Astrocyte of the cerebellum (primary cell): ENCODE data around the gene GET3.

Experiments used
- DNase-seq: peaks from one replicate; pipeline ENCODE4 v3.0.0-alpha.2; 2011; ENCODE audit warnings: low read depth
- H3K4me3 ChIP-seq: 2 replicates; pipeline ENCODE4 v1.5.1; 2011; ENCODE audit warnings: mild to moderate bottlenecking, low read depth, low read length, moderate library complexity
- in situ Hi-C: cut with HindIII; loops from 2 replicates; pipeline ENCODE4 v1.10.0; 2017; ENCODE audit warnings: low sequenced_read_pairs
- TF ChIP-seq, protein P1 (sequence below): IDR thresholded peaks from 2 replicates; pipeline ENCODE4 v1.5.1; 2012; ENCODE audit warnings: low read length, low read depth, moderate library complexity, mild to moderate bottlenecking; ENCODE audit errors: missing control alignments

The GET3 gene

DNA sequence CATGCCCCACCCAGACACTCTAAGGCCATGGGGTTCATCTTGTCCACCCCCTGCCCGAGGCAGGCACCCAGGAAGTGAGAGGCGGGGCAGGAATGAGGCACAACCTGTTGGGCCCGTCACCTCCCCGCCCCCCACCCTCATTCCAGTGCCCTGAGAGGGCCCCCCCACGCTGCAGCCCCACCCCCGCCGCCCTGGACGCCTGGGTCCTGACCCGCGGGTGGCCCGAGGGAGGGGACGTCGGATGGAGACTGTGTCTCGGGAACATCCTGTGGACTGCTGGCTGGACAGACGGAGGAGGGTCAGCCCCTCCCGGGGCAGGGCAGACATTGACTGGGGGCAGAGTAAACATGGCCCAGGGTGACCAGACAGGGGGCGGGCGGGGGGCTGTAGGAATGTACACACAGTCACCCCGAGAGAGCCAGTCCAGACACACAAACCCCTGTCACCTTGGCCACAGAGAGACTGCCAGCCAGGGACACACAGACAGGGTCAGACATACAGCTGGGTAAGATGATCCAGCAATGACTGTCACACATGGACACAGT lies 46.6 kb downstream of the GET3 start:
- TF ChIP-seq, protein P1, sequence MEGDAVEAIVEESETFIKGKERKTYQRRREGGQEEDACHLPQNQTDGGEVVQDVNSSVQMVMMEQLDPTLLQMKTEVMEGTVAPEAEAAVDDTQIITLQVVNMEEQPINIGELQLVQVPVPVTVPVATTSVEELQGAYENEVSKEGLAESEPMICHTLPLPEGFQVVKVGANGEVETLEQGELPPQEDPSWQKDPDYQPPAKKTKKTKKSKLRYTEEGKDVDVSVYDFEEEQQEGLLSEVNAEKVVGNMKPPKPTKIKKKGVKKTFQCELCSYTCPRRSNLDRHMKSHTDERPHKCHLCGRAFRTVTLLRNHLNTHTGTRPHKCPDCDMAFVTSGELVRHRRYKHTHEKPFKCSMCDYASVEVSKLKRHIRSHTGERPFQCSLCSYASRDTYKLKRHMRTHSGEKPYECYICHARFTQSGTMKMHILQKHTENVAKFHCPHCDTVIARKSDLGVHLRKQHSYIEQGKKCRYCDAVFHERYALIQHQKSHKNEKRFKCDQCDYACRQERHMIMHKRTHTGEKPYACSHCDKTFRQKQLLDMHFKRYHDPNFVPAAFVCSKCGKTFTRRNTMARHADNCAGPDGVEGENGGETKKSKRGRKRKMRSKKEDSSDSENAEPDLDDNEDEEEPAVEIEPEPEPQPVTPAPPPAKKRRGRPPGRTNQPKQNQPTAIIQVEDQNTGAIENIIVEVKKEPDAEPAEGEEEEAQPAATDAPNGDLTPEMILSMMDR: no peak
- no peak for DNase-seq
- no peak overlapping the region for H3K4me3 ChIP-seq
- in situ Hi-C loops: no loop called here

DNA sequence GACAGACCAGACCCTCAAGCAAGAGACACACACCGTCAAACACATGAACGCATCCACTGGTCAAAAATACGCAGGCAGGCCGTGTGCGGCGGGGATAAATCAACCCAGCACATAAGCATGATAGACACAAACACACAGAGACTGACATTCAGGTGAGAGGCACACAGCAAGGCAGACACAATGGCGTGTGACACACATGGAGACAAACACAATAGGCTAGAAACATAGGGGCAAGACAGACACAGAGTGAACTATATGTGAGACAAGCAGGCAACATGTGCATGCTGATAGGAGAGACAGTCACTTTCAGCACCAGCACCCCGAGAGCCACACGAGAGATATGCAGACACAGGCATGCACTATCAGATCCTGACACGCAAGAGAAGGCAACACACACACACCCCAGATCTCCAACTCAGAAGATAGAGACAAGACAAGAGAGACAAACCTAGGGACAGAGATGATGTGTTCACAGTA lies 47.1 kb downstream of the GET3 start:
- H3K4me3 ChIP-seq: no peak overlapping the region
- in situ Hi-C loops: no loop called here
- DNase-seq: no peak
- TF ChIP-seq, protein P1: no peak

DNA sequence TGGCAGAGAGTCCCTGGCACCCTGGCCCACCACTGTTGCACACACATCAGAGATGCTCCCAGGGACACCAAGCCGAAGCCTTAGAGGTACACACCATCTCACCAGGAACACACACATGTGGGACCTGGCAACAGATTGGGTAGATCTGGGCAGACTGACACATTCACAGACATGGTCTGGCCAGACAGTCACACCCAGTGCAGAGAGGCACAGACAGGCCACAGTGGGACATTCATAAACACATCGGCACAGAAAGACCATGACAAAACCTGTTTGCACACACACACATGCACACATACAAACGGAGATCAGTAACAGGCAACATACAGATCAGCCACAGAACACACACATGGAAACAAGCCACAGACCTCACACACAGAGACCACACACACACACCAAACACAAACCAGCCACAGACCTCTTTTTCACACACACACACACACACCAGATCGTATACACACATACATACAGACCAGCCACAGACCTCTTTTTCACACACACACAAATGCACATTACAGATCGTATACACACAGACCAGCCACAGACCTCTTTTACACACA lies 47.7 kb downstream of the GET3 start:
- TF ChIP-seq, protein P1: no peak
- no peak overlapping the region for H3K4me3 ChIP-seq
- in situ Hi-C loops: no loop called here
- no peak for DNase-seq

DNA sequence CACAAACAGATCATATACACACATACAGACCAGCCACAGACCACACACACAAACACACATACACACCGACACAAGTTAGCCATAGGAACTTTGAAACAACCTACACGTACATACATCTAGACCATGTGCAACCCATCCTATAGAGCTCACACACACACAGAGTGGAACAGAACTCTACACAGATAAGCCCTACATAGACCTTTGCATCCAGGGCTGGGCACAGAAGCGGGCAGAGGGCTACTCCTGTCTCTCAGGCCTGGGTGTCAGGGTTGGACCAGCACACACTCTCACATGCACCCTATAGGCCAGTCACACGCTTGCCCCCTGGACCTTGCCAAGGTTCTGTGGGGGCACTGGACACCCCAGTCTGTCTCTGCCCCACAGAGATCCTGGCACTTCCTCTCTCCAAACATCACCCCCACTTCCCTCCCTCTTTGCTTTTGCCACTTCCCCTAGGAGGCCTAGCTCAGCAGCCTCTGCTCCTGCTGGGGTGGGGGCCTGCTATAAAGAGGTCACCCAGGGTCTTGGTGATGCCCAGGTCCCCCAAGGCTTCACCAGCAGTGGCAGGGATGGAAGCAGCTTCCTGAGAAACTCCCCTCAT lies 48.2 kb downstream of the GET3 start:
- TF ChIP-seq, protein P1: no peak
- in situ Hi-C loops: no loop called here
- DNase-seq: no peak
- H3K4me3 ChIP-seq: no peak overlapping the region

DNA sequence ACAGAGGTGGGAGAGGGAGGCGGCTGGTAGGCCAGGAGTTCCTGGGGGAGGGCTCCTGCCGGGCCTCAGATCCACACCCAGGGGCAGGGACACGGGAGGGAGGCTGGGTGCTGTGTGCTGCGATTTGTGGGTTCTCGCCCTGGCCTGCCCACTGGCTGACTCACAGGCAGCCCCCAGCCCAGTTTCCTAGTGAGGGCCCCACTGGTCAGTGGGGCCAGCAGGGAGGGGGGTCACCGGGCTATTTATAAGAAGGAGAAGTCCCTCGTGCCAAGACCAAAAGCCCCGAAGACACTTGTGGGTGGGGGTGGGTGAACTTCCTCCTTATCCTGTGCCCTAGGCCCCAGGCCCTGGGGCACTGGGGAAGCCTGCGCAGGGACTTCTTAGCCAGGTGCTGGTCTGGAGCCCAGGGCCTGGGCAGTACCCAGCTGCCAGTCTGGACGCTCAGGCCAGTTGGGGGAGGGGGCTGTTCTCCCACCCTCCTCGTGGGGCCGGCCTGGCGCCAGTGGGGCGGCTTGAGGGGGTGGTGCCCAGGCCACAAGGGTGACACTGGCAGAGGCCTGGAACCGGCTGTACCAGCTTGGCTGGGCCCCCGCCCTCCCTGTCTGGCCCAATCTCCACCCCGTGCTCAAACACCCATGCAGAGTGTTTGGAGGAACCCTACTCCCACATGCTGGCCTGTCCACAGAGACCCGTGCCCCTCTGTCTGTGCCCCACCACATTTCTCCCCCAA lies 49.0 kb downstream of the GET3 start:
- in situ Hi-C loops: no loop called here
- no peak for DNase-seq
- no peak overlapping the region for H3K4me3 ChIP-seq
- TF ChIP-seq, protein P1: no peak

DNA sequence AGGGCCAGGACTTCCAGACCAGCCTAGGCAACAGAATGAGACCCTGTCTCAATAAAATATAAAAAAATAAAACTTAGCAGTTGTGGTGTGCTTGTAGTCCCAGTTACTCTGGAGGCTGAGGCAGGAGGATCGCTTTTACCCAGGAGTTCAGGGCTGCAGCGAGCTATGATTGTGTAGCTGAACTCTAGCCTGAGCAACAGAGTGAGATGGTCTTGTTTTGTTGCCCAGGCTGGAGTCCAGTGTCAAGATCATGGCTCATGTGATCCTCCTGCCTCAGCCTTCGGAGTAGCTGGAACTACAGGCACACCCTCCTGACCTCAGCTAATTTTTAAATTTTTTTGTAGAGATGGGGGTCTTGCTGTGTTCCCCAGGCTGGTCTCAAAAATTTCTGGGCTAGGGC lies 49.7 kb downstream of the GET3 start:
- no peak overlapping the region for H3K4me3 ChIP-seq
- DNase-seq: no peak
- TF ChIP-seq, protein P1: no peak
- in situ Hi-C loops: no loop called here
